Sigmoid colon (tissue), 7 donors: ENCODE results near the gene THAP4. TPM values are rescaled to one million over a fixed set of nuclear protein-coding genes. Genes with fewer than 3 reads are reported as not detected.
"Not testable (repeated sequence)": the region's sequence is repeated elsewhere in the genome, so short reads cannot be mapped to it uniquely, and the experiment has no call there.

Experiments
- DNase-seq: peaks from one replicate; pipeline ENCODE4 v3.0.0-alpha.2; 2019
- H3K27ac ChIP-seq, 4 donors: fragments of 200-600 bp; sonication (generic); one replicate each; pipeline ENCODE4 v1.5.1; 2016 to 2019; ENCODE audit warnings: mild to moderate bottlenecking in 1 of 4
- H3K27me3 ChIP-seq, 3 donors: fragments of 200-600 bp; sonication (generic); one replicate each; pipeline ENCODE4 v1.5.1; 2019; ENCODE audit warnings: mild to moderate bottlenecking in 1 of 3
- H3K36me3 ChIP-seq, 4 donors: fragments of 200-600 bp; sonication (generic); one replicate each; pipeline ENCODE4 v1.5.1; 2016 to 2019
- H3K4me1 ChIP-seq, 4 donors: fragments of 200-600 bp; sonication (generic); one replicate each; pipeline ENCODE4 v1.5.1; 2017 to 2019
- H3K4me3 ChIP-seq, 4 donors: fragments of 200-600 bp; sonication (generic); one replicate each; pipeline ENCODE4 v1.5.1; 2017 to 2019; ENCODE audit warnings: mild to moderate bottlenecking in 2 of 4, moderate library complexity in 1 of 4
- H3K9me3 ChIP-seq, 4 donors: fragments of 200-600 bp in 3 of 4; sonication (generic) in 3 of 4; one replicate each; pipeline versions ENCODE4 v1.5.1 to v1.6.1; 2013 to 2019
- EP300 ChIP-seq, 4 donors: sonication (generic); formaldehyde crosslinking; IDR thresholded peaks; one replicate each; pipeline ENCODE4 v1.6.1; 2017; ENCODE audit warnings: antibody characterized with exemption in 4 of 4
- POLR2A ChIP-seq, 2 donors: fragments of 450-650 bp; IDR thresholded peaks; one replicate each; pipeline ENCODE4 v1.6.1; 2016; ENCODE audit warnings: antibody characterized with exemption in 2 of 2, mild to moderate bottlenecking in 2 of 2, moderate library complexity in 2 of 2
- POLR2AphosphoS5 ChIP-seq, 4 donors: sonication (generic); formaldehyde crosslinking; IDR thresholded peaks; one replicate each; pipeline ENCODE4 v1.6.1; 2017; ENCODE audit warnings: antibody characterized with exemption in 4 of 4
- WGBS, 2 donors: extraction: QIAGEN DNeasy Blood & Tissue Kit; methylation state at CpG; one replicate each; pipeline ENCODE4 v1.1.7; 2013; 5-methylcytosine and 5-hydroxymethylcytosine counted together
- intact Hi-C: fragments of 100-400 bp; cut with DNase I; formaldehyde crosslinking; loops from one replicate; pipeline ENCODE4 v1.15.1; 2023
- polyA plus RNA-seq, 3 donors: library from polyadenylated mRNA; stranded (reverse); fragments of 200-250 nt; gene quantifications; one replicate each; pipeline ENCODE4 v1.2.3, GENCODE V29; 2013
- total RNA-seq, 4 donors: library from RNA; depleted of rRNA; stranded (reverse); fragments of >200 nt; gene quantifications; one replicate each; pipeline ENCODE4 v1.1.0, GENCODE V29; 2016
- TF ChIP-seq, protein P1 (sequence below), 4 experiments: fragments of 450-650 bp in 3 of 4; fragments of 200-600 bp in 1 of 4; IDR thresholded peaks; one replicate each; pipeline ENCODE4 v1.5.1; 2016 to 2019; ENCODE audit warnings: antibody characterized with exemption in 4 of 4, mild to moderate bottlenecking in 3 of 4, moderate library complexity in 2 of 4
- donor health status: healthy with polysubstance abuse.
- donor health status: Bipolar disorder and iron deficiency.
- donor health status: healthy.

The THAP4 gene
- total and polyA plus RNA-seq, 7 donors, result 28.9 to 112 (median 44.7) TPM

DNA sequence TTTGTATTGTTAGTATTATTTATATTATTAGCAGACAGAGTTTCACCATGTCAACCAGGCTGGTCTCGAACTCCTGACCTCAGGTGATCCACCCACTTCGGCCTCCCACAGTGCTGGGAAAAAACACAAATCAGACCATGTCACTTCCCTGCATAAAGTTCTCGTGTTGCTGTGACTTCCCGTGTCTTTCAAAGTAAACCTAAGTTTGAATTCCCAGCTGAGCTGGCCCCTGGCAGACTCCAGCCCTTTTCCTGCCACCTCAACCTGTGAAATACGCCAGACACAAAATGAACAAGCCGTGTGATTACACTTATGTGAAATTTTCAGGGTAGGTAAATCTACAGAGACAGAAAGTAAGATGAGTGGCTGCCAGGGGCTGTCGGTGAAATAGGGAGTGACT lies 70.5 kb downstream of the THAP4 start:
- H3K4me3 ChIP-seq, result no peak overlapping the region
- H3K27ac ChIP-seq, result peak overlapping the region in 1 of 4 donors; percentile 91
- no peaks in the 10 kb centered on the region for H3K9me3 ChIP-seq
- peaks cover 0 to 55% (median 54%) of the 10 kb centered on the region in 4 donors for H3K4me1 ChIP-seq
- intact Hi-C loops, result loop anchor here (5.0 kb wide), 1 partner anchor 46 kb away; no protein-coding TSS in a partner anchor
- no peaks in the 10 kb centered on the region for H3K27me3 ChIP-seq
- WGBS, 2 donors, result 80 to 90% methylated on average over 7 of the region's 7 CpGs
- TF ChIP-seq POLR2AphosphoS5 (IDR thresholded peaks at IDR 0.05) (peak in 1 of 4 donors; percentile 11), POLR2A (IDR thresholded peaks at IDR 0.05) (no peak)
- peaks cover 0 to 14% (median 3%) of the 10 kb centered on the region in 4 donors for H3K36me3 ChIP-seq
- DNase-seq, result no peak

DNA sequence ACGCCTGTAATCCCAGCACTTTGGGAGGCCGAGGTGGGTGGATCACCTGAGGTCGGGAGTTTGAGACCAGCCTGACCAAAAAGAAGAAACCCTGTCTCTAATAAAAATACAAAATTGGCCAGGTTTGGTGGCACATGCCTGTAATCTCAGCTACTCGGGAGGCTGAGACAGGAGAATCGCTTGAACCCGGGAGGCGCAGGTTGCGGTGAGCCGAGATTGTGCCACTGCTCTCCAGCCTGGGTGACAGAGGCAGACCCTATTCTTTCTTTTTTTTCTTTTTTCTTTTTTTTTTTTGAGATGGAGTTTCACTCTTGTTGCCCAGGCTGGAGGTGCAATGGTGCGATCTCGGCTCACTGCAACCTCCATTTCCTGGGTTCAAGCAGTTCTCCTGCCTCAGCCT lies 70.9 kb downstream of the THAP4 start:
- not testable (repeated sequence) for H3K4me3 ChIP-seq, H3K27me3 ChIP-seq, H3K9me3 ChIP-seq, H3K36me3 ChIP-seq
- 93% methylated on average over 11 of the region's 11 CpGs for WGBS, 2 donors
- H3K27ac ChIP-seq, result peak overlapping the region in 1 of 4 donors; percentile 91
- DNase-seq, result peak; percentile 47
- peaks cover 0 to 57% (median 56%) of the 10 kb centered on the region in 4 donors for H3K4me1 ChIP-seq
- intact Hi-C loops, result loop anchor here (5.0 kb wide), 1 partner anchor 46 kb away; no protein-coding TSS in a partner anchor

DNA sequence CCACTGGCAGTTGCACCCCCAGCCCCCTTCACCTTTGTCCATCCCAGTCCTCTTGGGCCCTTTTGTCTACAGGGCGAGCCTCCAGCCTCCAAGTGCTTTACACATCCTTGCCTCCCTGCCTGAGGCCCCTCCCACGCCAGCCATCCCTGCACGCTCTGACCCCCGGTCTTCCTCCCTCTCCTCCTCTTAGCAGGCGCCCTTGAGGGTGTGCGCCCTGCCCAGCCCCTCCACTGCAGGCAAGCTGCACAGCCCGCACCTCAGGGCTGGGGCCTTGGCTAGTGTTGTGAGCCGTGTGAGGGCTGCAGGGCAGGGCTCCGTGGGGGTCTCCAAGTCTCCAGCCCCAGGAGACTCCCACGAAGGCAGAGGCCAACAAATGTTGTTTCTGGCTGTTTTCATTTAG lies 71.5 kb downstream of the THAP4 start:
- 80 to 86% methylated on average over 10 of the region's 10 CpGs for WGBS, 2 donors
- TF ChIP-seq, protein P1, sequence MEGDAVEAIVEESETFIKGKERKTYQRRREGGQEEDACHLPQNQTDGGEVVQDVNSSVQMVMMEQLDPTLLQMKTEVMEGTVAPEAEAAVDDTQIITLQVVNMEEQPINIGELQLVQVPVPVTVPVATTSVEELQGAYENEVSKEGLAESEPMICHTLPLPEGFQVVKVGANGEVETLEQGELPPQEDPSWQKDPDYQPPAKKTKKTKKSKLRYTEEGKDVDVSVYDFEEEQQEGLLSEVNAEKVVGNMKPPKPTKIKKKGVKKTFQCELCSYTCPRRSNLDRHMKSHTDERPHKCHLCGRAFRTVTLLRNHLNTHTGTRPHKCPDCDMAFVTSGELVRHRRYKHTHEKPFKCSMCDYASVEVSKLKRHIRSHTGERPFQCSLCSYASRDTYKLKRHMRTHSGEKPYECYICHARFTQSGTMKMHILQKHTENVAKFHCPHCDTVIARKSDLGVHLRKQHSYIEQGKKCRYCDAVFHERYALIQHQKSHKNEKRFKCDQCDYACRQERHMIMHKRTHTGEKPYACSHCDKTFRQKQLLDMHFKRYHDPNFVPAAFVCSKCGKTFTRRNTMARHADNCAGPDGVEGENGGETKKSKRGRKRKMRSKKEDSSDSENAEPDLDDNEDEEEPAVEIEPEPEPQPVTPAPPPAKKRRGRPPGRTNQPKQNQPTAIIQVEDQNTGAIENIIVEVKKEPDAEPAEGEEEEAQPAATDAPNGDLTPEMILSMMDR (IDR thresholded peaks at IDR 0.05), result no peak
- TF ChIP-seq POLR2A (IDR thresholded peaks at IDR 0.05), result no peak
- TF ChIP-seq EP300 (IDR thresholded peaks at IDR 0.05), result no peak
- TF ChIP-seq POLR2AphosphoS5 (IDR thresholded peaks at IDR 0.05), result no peak
- intact Hi-C loops, result loop anchor here (5.0 kb wide), 1 partner anchor 47 kb away; no protein-coding TSS in a partner anchor
- H3K4me3 ChIP-seq, result no peak overlapping the region
- peaks cover 0 to 8% (median 0%) of the 10 kb centered on the region in 4 donors for H3K36me3 ChIP-seq
- H3K9me3 ChIP-seq, result no peaks in the 10 kb centered on the region
- H3K4me1 ChIP-seq, result peaks cover 0 to 64% (median 61%) of the 10 kb centered on the region in 4 donors
- peak; percentile 62 for DNase-seq
- no peaks in the 10 kb centered on the region for H3K27me3 ChIP-seq
- H3K27ac ChIP-seq, result peak overlapping the region in 3 of 4 donors; percentile 90 to 94 (median 91)

DNA sequence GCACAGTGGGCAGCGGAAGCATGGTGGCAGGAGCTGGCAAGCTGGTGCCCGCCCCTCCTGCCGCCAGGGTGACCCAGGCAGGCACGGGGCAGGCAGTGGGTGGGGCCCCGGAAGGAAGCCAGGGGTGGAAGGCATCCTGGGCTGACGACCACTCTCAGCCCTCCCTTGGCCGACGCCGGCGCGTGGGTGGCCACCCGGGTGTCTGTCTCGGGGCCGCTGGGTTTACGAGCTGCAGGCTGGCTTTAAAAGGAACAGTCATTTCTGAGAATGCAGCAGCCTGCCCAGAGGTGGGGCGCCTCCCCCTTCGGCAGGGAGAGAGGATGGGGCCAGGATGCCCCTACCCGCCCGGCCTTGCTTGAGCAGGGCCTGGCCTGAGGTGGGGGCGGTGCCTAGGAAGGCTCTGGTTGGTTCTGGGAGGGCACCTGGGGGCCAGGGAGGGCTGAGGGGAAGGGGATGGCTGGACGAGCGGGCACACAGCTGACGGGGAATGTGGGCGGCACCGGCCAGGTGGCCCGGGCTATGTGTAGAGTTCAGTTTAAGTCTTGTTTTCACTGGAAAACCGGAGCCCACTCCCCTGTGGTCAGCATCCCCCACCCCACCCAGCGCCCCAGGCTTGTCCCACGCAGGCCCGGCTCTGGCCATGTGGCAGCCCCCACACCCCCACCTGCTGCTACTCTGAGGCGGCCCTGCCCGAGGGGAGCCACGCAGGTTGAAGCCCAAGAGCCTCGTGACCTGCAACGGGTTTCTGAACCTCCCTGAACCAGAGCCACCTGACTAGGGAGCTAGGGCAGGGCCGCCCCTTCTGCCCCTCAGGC lies 72.2 kb downstream of the THAP4 start:
- peak; percentile 79 for DNase-seq
- no peaks in the 10 kb centered on the region for H3K9me3 ChIP-seq
- H3K36me3 ChIP-seq, result peaks cover 0 to 8% (median 0%) of the 10 kb centered on the region in 4 donors
- peaks cover 0 to 70% (median 68%) of the 10 kb centered on the region in 4 donors for H3K4me1 ChIP-seq
- WGBS, 2 donors, result 68 to 85% methylated on average over 36 of the region's 36 CpGs
- intact Hi-C loops, result loop anchor here (5.0 kb wide), 3 partner anchors 47 to 208 kb away; partner anchors contain the start of genes ATG4B, FARP2 and THAP4
- peak overlapping the region in 3 of 4 donors; percentile 90 to 94 (median 91) for H3K27ac ChIP-seq
- no peaks in the 10 kb centered on the region for H3K27me3 ChIP-seq
- H3K4me3 ChIP-seq, result peak overlapping the region in 3 of 4 donors; percentile 29 to 41 (median 30)
- TF ChIP-seq EP300 (IDR thresholded peaks at IDR 0.05) (peak in 1 of 4 donors; percentile 31), POLR2AphosphoS5 (IDR thresholded peaks at IDR 0.05) (peak in 1 of 4 donors; percentile 55), POLR2A (IDR thresholded peaks at IDR 0.05) (no peak)
- TF ChIP-seq, protein P1 (IDR thresholded peaks at IDR 0.05), result no peak

DNA sequence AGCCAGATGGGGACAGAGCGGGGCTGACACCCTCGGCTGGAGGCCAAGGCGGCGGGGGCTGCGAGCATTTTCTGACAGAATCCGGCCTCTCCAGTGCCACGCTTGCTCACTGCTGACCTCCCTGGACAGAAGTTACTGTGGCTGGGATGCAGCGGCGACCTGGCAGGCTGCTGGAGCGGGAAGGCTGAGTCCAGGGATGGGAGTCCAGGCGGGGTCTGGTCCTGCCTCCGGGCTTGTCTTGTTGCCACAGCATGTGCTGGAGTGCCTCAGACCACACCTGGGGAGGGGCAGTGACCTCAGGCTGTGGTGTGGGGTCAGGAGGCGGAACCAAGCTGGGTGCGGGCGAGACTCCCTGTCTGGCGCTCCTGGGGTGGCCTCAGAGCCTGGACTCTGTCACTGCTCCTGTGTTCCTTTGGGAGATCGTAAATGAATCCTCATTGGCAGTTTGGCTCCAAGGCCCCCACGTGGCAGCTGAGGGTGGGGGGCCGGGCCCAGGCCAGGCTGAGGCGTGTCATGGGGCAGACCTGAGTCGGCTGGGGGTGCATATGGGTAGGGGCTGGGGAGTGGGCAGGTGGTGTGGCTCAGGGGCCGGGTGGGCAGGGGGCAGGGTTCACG lies 72.9 kb downstream of the THAP4 start:
- H3K4me3 ChIP-seq, result peak overlapping the region in 3 of 4 donors; percentile 29 to 41 (median 30)
- intact Hi-C loops, result loop anchor here (5.0 kb wide), 2 partner anchors 73 to 207 kb away; partner anchors contain the start of genes ATG4B, FARP2 and THAP4
- H3K27ac ChIP-seq, result peak overlapping the region in 3 of 4 donors; percentile 90 to 94 (median 91)
- TF ChIP-seq POLR2AphosphoS5 (IDR thresholded peaks at IDR 0.05) (peak; percentile 55 to 84 (median 80)), POLR2A (IDR thresholded peaks at IDR 0.05) (no peak)
- peaks cover 0 to 8% (median 0%) of the 10 kb centered on the region in 4 donors for H3K36me3 ChIP-seq
- H3K4me1 ChIP-seq, result peaks cover 0 to 74% (median 71%) of the 10 kb centered on the region in 4 donors
- DNase-seq, result peak; percentile 82
- WGBS, 2 donors, result 71 to 86% methylated on average over 23 of the region's 23 CpGs
- H3K27me3 ChIP-seq, result no peaks in the 10 kb centered on the region
- H3K9me3 ChIP-seq, result no peaks in the 10 kb centered on the region
